WTC11 (cell line): Measurements from ENCODE around the gene ZMPSTE24. TPM values are rescaled to one million over a fixed set of nuclear protein-coding genes. Genes with fewer than 3 reads are reported as not detected.

Experiments used
- ATAC-seq: fragments of 200-7000 bp; cut with Tn5 transposase; 2 replicates; pipeline ENCODE4 v1.10.0; 2021; ENCODE audit warnings: mild to moderate bottlenecking, moderate library complexity
- CTCF ChIA-PET: fragments of 300-600 bp; sonication (Branson Sonifier 250); formaldehyde crosslinking; loops from one replicate; lab custom pipeline; 2021; ENCODE audit warnings: antibody characterized with exemption; lab: Charles Lee
- POLR2A ChIA-PET: fragments of 350-600 bp; sonication (Branson Sonifier 250); formaldehyde crosslinking; loops from one replicate; lab custom pipeline; 2021; ENCODE audit warnings: antibody characterized with exemption; lab: Charles Lee
- DNase-seq: peaks from one replicate; pipeline ENCODE4 v3.0.0; 2021; ENCODE audit warnings: low spot score
- H3K27ac Mint-ChIP-seq: 2 replicates; pipeline ENCODE4 v1.8.0; 2021; ENCODE audit warnings: mixed read lengths
- H3K27me3 Mint-ChIP-seq: 2 replicates; pipeline ENCODE4 v1.8.0; 2021; ENCODE audit warnings: low read depth, mild to moderate bottlenecking, moderate library complexity, mixed read lengths
- H3K36me3 Mint-ChIP-seq: 2 replicates; pipeline ENCODE4 v1.8.0; 2021; ENCODE audit warnings: mixed read lengths
- H3K4me1 Mint-ChIP-seq: 2 replicates; pipeline ENCODE4 v1.8.0; 2022; ENCODE audit warnings: mixed read lengths
- H3K4me3 Mint-ChIP-seq: 2 replicates; pipeline ENCODE4 v1.8.0; 2021; ENCODE audit warnings: mild to moderate bottlenecking, moderate library complexity, mixed read lengths
- H3K9me3 Mint-ChIP-seq: 2 replicates; pipeline ENCODE4 v1.8.0; 2021; ENCODE audit warnings: mixed read lengths
- CREB1 ChIP-seq: sonication (generic); formaldehyde crosslinking; IDR thresholded peaks from 2 replicates; pipeline ENCODE4 v1.8.0; 2023; ENCODE audit warnings: mild to moderate bottlenecking, missing genetic modification reagents
- E2F5 ChIP-seq: sonication (generic); formaldehyde crosslinking; IDR thresholded peaks from 2 replicates; pipeline ENCODE4 v1.8.1; 2022; ENCODE audit warnings: mild to moderate bottlenecking, moderate library complexity, missing genetic modification reagents
- ESRRA ChIP-seq: sonication (generic); formaldehyde crosslinking; IDR thresholded peaks from 2 replicates; pipeline ENCODE4 v1.8.1; 2022; ENCODE audit warnings: mild to moderate bottlenecking, missing genetic modification reagents, borderline replicate concordance
- RORB ChIP-seq: fragments of 250-450 bp; sonication (Bioruptor Pico); IDR thresholded peaks from 2 replicates; pipeline ENCODE4 v1.9.0; 2021; ENCODE audit warnings: mild to moderate bottlenecking
- SMAD3 ChIP-seq: sonication (generic); formaldehyde crosslinking; IDR thresholded peaks from 2 replicates; pipeline ENCODE4 v1.8.0; 2022; ENCODE audit warnings: missing genetic modification reagents, mild to moderate bottlenecking, borderline replicate concordance
- SOX15 ChIP-seq: fragments of 250-450 bp; sonication (Bioruptor Pico); IDR thresholded peaks from 2 replicates; pipeline ENCODE4 v1.9.0; 2021; ENCODE audit warnings: mild to moderate bottlenecking
- STAT6 ChIP-seq: sonication (generic); formaldehyde crosslinking; conservative IDR thresholded peaks from 2 replicates; pipeline ENCODE4 v1.8.1; 2023; ENCODE audit warnings: mild to moderate bottlenecking, low read depth, missing genetic modification reagents, moderate library complexity
- TEAD1 ChIP-seq: sonication (generic); formaldehyde crosslinking; IDR thresholded peaks from 2 replicates; pipeline ENCODE4 v1.8.0; 2022; ENCODE audit warnings: mild to moderate bottlenecking, missing genetic modification reagents
- TEAD4 ChIP-seq: sonication (generic); formaldehyde crosslinking; IDR thresholded peaks from 2 replicates; pipeline ENCODE4 v1.8.0; 2022; ENCODE audit warnings: mild to moderate bottlenecking, missing genetic modification reagents
- ZNF138 ChIP-seq: sonication (generic); formaldehyde crosslinking; conservative IDR thresholded peaks from 2 replicates; pipeline ENCODE4 v1.8.1; 2022; ENCODE audit warnings: mild to moderate bottlenecking, moderate library complexity, missing genetic modification reagents
- ZNF416 ChIP-seq: fragments of 250-450 bp; sonication (Bioruptor Pico); IDR thresholded peaks from 2 replicates; pipeline ENCODE4 v1.9.0; 2021; ENCODE audit warnings: mild to moderate bottlenecking, inconsistent platforms
- total RNA-seq: library from RNA; stranded (reverse); gene quantifications from 3 replicates; pipeline ENCODE4 v1.2.3, GENCODE V29; 2021
- TF ChIP-seq, protein P1 (sequence below): sonication (generic); formaldehyde crosslinking; IDR thresholded peaks from 2 replicates; pipeline ENCODE4 v1.8.0; 2023; ENCODE audit warnings: missing genetic modification reagents, mild to moderate bottlenecking, borderline replicate concordance
- TF ChIP-seq, protein P2 (sequence below): sonication (generic); formaldehyde crosslinking; IDR thresholded peaks from 2 replicates; pipeline ENCODE4 v1.8.1; 2023; ENCODE audit warnings: mild to moderate bottlenecking, missing genetic modification reagents
- TF ChIP-seq, protein P3 (sequence below): fragments of 200-600 bp; IDR thresholded peaks from 2 replicates; pipeline ENCODE4 v1.8.0; 2022; ENCODE audit warnings: antibody characterized with exemption

ZMPSTE24 gene
- total RNA-seq, 1 experiment from 2014 or later: 31.7 TPM

- TF ChIP-seq STAT6 (CRISPR knock-in tag) (no peak), RORB (no peak), ZNF416 (CRISPR knock-in tag) (no peak), TEAD1 (no peak), SOX15 (CRISPR knock-in tag) (no peak), E2F5 (CRISPR knock-in tag) (no peak), ESRRA (CRISPR knock-in tag) (no peak), ZNF138 (CRISPR knock-in tag) (no peak)
- TF ChIP-seq, protein P1, sequence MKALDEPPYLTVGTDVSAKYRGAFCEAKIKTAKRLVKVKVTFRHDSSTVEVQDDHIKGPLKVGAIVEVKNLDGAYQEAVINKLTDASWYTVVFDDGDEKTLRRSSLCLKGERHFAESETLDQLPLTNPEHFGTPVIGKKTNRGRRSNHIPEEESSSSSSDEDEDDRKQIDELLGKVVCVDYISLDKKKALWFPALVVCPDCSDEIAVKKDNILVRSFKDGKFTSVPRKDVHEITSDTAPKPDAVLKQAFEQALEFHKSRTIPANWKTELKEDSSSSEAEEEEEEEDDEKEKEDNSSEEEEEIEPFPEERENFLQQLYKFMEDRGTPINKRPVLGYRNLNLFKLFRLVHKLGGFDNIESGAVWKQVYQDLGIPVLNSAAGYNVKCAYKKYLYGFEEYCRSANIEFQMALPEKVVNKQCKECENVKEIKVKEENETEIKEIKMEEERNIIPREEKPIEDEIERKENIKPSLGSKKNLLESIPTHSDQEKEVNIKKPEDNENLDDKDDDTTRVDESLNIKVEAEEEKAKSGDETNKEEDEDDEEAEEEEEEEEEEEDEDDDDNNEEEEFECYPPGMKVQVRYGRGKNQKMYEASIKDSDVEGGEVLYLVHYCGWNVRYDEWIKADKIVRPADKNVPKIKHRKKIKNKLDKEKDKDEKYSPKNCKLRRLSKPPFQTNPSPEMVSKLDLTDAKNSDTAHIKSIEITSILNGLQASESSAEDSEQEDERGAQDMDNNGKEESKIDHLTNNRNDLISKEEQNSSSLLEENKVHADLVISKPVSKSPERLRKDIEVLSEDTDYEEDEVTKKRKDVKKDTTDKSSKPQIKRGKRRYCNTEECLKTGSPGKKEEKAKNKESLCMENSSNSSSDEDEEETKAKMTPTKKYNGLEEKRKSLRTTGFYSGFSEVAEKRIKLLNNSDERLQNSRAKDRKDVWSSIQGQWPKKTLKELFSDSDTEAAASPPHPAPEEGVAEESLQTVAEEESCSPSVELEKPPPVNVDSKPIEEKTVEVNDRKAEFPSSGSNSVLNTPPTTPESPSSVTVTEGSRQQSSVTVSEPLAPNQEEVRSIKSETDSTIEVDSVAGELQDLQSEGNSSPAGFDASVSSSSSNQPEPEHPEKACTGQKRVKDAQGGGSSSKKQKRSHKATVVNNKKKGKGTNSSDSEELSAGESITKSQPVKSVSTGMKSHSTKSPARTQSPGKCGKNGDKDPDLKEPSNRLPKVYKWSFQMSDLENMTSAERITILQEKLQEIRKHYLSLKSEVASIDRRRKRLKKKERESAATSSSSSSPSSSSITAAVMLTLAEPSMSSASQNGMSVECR (CRISPR knock-in tag): no peak
These were observed 16.3 kb downstream of the ZMPSTE24 start (continued) for GRCh38 chr1:40274331-40274730.

DNA sequence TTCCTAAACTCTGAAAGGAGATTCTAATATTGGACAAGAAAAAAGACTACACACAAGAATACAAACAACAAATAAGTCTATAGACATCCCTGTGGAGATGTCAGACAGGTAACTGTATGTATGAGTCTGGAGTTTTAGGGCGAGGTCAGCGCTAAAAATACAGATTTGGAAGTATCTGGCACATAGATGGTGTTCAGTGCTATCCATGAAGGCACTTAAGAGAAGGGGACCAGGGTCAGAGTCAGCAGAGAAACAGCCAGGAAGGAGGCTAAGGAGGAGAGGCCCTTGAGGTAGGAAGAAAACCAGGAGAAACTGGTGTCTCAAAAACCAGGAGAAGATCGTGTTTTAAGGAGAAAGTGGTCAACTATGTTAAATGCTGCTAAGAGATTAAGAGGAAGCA, 18.1 kb downstream of the ZMPSTE24 start:
- CTCF ChIA-PET: interaction anchor here (1.1 kb wide), 1 partner anchor 39 kb away, joined by 4 read pairs; no protein-coding TSS in a partner anchor

More for the DNA sequence above, 18.1 kb downstream of the ZMPSTE24 start:
- POLR2A ChIA-PET: no interaction called here
- ATAC-seq (no peak), DNase-seq (no peak)
- Mint-ChIP-seq H3K36me3 (peaks cover 20% of the 10 kb centered on the region), H3K27me3 (no peaks in the 10 kb centered on the region), H3K4me1 (no peaks in the 10 kb centered on the region; the same call in 1 of the 2 replicates), H3K9me3 (no peaks in the 10 kb centered on the region), H3K4me3 (no peak overlapping the region), H3K27ac (peak overlapping the region; percentile 85)
- TF ChIP-seq ZNF138 (CRISPR knock-in tag): no peak
- TF ChIP-seq SMAD3 (CRISPR knock-in tag): no peak
- TF ChIP-seq TEAD4 (CRISPR knock-in tag): no peak
- TF ChIP-seq CREB1: no peak
- TF ChIP-seq, protein P2, sequence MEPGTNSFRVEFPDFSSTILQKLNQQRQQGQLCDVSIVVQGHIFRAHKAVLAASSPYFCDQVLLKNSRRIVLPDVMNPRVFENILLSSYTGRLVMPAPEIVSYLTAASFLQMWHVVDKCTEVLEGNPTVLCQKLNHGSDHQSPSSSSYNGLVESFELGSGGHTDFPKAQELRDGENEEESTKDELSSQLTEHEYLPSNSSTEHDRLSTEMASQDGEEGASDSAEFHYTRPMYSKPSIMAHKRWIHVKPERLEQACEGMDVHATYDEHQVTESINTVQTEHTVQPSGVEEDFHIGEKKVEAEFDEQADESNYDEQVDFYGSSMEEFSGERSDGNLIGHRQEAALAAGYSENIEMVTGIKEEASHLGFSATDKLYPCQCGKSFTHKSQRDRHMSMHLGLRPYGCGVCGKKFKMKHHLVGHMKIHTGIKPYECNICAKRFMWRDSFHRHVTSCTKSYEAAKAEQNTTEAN (CRISPR knock-in tag): no peak
- TF ChIP-seq, protein P3, sequence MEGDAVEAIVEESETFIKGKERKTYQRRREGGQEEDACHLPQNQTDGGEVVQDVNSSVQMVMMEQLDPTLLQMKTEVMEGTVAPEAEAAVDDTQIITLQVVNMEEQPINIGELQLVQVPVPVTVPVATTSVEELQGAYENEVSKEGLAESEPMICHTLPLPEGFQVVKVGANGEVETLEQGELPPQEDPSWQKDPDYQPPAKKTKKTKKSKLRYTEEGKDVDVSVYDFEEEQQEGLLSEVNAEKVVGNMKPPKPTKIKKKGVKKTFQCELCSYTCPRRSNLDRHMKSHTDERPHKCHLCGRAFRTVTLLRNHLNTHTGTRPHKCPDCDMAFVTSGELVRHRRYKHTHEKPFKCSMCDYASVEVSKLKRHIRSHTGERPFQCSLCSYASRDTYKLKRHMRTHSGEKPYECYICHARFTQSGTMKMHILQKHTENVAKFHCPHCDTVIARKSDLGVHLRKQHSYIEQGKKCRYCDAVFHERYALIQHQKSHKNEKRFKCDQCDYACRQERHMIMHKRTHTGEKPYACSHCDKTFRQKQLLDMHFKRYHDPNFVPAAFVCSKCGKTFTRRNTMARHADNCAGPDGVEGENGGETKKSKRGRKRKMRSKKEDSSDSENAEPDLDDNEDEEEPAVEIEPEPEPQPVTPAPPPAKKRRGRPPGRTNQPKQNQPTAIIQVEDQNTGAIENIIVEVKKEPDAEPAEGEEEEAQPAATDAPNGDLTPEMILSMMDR: no peak
